GM18498 (cell line): ENCODE measurements around the gene WDR91.
"Not testable (repeated sequence)": the region's sequence is repeated elsewhere in the genome, so short reads cannot be mapped to it uniquely, and the experiment has no call there.

Experiments
- ATAC-seq: cut with Tn5 transposase; IDR thresholded peaks from one replicate; pipeline ENCODE4 v1.9.1; 2021; ENCODE audit warnings: mild to moderate bottlenecking, moderate library complexity; ENCODE audit not compliant: unreplicated experiment

The WDR91 gene

GRCh38 chr7:135180122-135180521 is 31.2 kb downstream of the WDR91 start:
- no peak for ATAC-seq

- no peak for ATAC-seq
Measured at GRCh38 chr7:135179321-135179925, 31.9 kb downstream of the WDR91 start.

GRCh38 chr7:135178364-135178763 is 33.0 kb downstream of the WDR91 start:
- no peak for ATAC-seq

- no peak for ATAC-seq
Measured at GRCh38 chr7:135177028-135177696, 34.2 kb downstream of the WDR91 start.

GRCh38 chr7:135175931-135176330 is 35.4 kb downstream of the WDR91 start:
- ATAC-seq = no peak

GRCh38 chr7:135174941-135175340 is 36.4 kb downstream of the WDR91 start:
- ATAC-seq = no peak

GRCh38 chr7:135173916-135174315 is 37.4 kb downstream of the WDR91 start:
- ATAC-seq = not testable (repeated sequence)

GRCh38 chr7:135171581-135172291 is 39.6 kb downstream of the WDR91 start:
- not testable (repeated sequence) for ATAC-seq

- ATAC-seq = peak; percentile 31
Measured at GRCh38 chr7:135170998-135171481, 40.3 kb downstream of the WDR91 start.

- peak; percentile 80 for ATAC-seq
Measured at GRCh38 chr7:135170274-135170997, 40.9 kb downstream of the WDR91 start, which contains the start of gene CYREN. Gene CYREN, minus strand, starts transcription at chr7:135170707. Its CDS starts 1,785 bp downstream, at chr7:135168922.

- peak; percentile 19 for ATAC-seq
Measured at GRCh38 chr7:135169964-135170273, 41.4 kb downstream of the WDR91 start.

GRCh38 chr7:135169141-135169963 is 42.0 kb downstream of the WDR91 start:
- peak; percentile 39 for ATAC-seq

- no peak for ATAC-seq
Measured at GRCh38 chr7:135168489-135169140, 42.7 kb downstream of the WDR91 start.

- no peak for ATAC-seq
Measured at GRCh38 chr7:135168001-135168400, 43.3 kb downstream of the WDR91 start.

- no peak for ATAC-seq
Measured at GRCh38 chr7:135167365-135167917, 43.9 kb downstream of the WDR91 start.

- no peak for ATAC-seq
Measured at GRCh38 chr7:135166338-135166990, 44.9 kb downstream of the WDR91 start.

GRCh38 chr7:135165862-135166261 is 45.5 kb downstream of the WDR91 start:
- ATAC-seq = no peak

GRCh38 chr7:135164357-135165061 is 46.8 kb downstream of the WDR91 start:
- ATAC-seq = no peak
